AG10803 (cell line): Measurements from ENCODE around the gene CYB5D1.

Source experiments
- DNase-seq: peaks from one replicate; pipeline ENCODE4 v3.0.0; 2010; ENCODE audit warnings: low read depth
- H3K4me3 ChIP-seq: 2 replicates; pipeline ENCODE4 v1.5.1; 2011; ENCODE audit warnings: mild to moderate bottlenecking, low read length, control low read depth
- TF ChIP-seq, protein P1 (sequence below): conservative IDR thresholded peaks from 2 replicates; pipeline ENCODE4 v1.5.1; 2011; ENCODE audit warnings: mild to moderate bottlenecking, low read length, control low read depth, inconsistent platforms

The CYB5D1 gene

DNA sequence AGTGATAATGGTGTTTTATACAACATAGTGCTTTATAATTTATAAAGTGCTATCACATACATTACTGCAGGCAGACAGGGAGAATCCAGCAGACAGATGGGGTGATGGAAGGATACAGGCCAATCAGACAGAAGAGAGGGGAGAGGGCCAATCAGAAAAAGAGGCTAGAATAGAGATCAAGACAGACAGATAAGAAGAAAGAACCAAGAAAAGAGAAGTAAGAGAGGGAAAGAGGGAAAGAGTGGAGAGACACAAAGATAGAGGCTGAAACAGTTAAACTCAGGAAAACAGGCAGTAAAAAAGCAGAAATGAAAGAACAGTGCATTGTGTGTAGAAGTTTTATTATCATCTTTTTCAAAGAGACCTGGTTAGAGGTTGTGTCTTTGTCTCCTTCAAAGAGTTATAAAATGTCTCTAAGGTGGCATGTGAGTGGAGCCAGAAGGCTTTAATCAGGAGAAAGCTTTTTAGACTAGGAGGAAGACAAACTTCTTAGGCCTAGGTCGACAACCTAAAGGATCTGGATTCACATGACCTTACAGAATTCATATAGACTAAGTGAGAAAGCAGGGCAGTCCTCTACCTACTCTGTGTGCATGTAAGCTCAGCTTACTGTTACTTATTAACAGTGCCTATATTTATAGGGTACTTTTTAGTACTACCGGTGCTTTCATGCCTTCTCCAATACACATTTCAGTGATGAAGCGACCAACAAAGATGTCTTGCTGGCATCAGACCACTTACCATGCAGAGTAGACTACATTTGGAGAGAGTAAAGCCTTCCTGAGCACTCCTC lies 22.5 kb downstream of the CYB5D1 start:
- no peak for DNase-seq
- TF ChIP-seq, protein P1, sequence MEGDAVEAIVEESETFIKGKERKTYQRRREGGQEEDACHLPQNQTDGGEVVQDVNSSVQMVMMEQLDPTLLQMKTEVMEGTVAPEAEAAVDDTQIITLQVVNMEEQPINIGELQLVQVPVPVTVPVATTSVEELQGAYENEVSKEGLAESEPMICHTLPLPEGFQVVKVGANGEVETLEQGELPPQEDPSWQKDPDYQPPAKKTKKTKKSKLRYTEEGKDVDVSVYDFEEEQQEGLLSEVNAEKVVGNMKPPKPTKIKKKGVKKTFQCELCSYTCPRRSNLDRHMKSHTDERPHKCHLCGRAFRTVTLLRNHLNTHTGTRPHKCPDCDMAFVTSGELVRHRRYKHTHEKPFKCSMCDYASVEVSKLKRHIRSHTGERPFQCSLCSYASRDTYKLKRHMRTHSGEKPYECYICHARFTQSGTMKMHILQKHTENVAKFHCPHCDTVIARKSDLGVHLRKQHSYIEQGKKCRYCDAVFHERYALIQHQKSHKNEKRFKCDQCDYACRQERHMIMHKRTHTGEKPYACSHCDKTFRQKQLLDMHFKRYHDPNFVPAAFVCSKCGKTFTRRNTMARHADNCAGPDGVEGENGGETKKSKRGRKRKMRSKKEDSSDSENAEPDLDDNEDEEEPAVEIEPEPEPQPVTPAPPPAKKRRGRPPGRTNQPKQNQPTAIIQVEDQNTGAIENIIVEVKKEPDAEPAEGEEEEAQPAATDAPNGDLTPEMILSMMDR = no peak

DNA sequence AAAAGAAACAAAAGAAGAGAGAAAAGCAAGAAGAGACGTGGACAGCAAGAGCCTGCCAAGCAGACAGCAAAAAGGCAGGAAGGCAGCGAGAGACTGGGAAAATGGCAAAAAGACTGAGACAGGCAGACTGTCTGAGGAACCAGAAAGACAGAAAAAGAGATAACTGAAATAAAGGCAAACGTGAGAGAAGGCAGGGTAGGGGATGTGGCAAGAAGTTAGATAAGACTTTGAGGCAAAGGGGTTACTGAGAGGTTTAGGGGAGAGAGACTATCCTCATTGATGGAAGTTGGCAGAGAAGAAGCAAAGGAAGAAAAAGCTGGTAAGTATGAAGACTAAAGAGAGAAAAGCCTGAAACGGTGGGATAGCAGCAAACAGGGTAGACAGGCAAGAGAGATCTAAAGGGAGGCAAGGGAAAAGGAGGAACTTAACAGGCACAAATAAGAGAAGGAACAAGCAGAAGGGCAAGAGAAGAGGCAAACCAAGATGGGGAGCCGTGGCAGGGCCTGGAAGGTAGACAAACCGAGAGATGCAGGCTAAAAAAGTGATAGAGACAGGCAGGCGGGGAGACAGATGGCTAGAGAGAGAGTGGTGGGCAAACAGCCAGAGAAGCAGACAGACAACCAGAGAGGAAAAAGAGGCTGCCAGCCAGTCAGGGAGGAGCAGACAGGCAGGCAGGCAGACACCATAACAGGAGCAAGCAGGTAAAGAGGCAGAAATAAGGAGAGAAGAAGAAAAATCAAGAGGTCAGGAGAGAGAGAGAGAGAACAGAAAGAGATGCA lies 23.7 kb downstream of the CYB5D1 start:
- H3K4me3 ChIP-seq = no peak overlapping the region
- TF ChIP-seq, protein P1 = no peak
- DNase-seq = no peak

More for the DNA sequence above, 22.5 kb downstream of the CYB5D1 start:
- no peak overlapping the region for H3K4me3 ChIP-seq

DNA sequence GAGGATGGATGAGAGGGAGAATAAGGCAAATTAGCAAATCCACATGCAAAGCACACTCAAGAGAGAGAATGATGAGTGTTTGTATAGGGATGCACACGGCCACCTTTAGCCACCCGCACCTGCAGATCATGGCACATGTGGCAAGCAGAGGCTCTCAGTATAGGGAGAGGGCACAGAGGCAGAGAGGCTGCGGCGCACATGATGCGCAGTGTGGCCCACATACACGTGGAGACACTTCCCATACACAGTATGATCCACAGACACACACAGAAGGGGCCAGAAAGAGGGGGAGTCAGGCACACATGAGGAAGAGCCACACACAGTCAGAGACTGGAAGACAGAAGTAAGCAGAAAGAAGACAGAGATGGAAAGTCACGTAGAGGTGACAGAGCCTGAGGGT lies 24.3 kb downstream of the CYB5D1 start:
- DNase-seq = no peak
- TF ChIP-seq, protein P1 = no peak
- H3K4me3 ChIP-seq = no peak overlapping the region

DNA sequence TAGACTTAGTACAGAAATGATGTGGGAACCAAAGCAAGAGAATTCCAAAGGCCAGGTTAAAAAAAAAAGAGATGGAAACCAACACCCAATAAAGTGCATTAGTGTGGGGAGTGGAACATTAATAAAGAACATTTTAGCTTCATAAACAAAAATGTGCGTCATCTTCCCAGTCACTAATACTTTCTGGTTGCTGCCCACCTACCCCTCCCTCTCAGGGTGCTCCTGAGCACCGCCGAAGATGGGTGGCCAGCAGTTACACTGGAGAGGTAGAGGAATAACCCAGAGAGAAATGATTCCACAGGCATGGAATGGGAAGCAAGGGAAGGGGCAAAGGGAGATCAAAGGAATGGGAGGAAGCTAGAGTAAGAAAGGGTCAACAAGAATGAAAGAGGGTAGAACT lies 24.8 kb downstream of the CYB5D1 start:
- no peak overlapping the region for H3K4me3 ChIP-seq
- TF ChIP-seq, protein P1 = no peak
- no peak for DNase-seq

DNA sequence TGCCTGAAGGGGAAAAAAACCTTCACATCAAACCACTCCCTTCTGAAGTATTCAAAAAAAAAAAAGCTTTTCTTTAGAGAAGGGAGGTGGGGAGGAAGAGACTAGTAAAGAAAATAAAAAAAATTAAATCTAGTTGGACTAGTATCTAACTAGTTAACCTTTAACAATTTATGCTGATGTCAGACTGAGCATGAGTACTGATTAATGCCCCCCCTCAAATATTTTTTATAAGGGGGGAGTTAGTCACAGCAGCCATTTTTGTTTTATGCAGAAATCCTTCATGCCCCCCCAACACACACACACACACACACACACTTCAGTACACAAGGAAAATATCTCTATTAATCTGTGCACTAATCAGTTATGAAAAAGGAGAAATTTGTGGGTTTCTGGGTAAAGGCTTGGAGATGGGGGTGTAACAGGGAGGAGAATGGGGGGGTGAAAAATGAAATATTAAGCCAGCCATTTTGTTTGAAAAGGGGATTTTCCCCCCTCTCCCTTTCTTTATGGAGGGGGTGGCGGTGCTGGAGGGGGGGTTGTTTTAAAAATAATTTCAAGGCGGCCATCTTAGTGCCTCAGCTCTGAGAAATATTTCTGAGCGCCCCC lies 26.1 kb downstream of the CYB5D1 start:
- TF ChIP-seq, protein P1 = no peak
- H3K4me3 ChIP-seq = peak overlapping the region; percentile 77
- DNase-seq = peak; percentile 45

DNA sequence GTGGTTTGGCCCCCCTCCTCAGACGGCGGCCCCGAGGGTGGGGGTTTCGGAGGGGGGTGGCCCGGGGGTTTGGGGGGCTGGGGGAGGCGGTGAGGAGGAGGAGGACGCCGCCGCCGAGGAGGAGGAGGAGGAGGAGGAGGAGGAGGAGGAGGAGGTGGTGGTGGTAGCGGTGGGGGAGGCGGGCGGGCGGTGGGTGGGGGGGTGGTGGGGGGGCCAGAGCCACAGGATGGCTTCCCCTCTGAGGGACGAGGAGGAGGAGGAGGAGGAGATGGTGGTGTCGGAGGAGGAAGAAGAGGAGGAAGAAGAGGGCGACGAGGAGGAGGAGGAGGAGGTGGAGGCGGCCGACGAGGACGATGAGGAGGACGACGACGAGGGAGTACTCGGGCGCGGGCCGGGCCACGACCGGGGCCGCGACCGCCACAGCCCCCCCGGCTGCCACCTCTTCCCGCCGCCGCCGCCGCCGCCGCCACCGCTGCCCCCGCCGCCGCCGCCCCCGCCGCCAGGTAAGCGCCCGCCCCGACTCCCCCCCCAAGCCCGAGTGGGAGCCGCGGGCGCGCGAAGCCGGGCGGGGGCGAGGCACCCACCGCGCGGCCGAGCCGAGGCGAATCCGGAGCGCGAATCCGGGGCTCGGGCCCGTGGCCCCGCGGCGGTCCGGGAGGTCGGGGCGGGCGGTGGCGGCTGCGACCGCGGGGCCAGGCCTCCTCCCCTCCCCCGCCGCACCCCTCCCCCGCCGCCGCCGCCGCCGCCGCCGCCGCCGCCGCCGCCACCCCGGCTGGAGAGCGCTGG lies 27.0 kb downstream of the CYB5D1 start:
- TF ChIP-seq, protein P1 = no peak
- peak overlapping the region; percentile 92 for H3K4me3 ChIP-seq
- no peak for DNase-seq
